Posterior cingulate gyrus (tissue), 11 donors: ENCODE measurements around the gene MFSD11.

Source experiments
- DNase-seq, 10 donors: peaks; one replicate each; pipeline versions ENCODE4 v3.0.0 to v3.0.0-alpha.2; 2020 to 2021; ENCODE audit warnings: mixed read lengths in 3 of 10
- intact Hi-C: fragments of 100-400 bp; cut with DNase I; formaldehyde crosslinking; loops from one replicate; pipeline ENCODE4 v1.15.1; 2023

MFSD11 gene

GRCh38 chr17:76824093-76824492 is 86.2 kb downstream of the MFSD11 start:
- intact Hi-C loops: no loop called here
- peak in 1 of 10 donors; percentile 15 for DNase-seq

- DNase-seq: no peak
- intact Hi-C loops: no loop called here
Measured at GRCh38 chr17:76826330-76827068, 88.6 kb downstream of the MFSD11 start.

GRCh38 chr17:76827736-76828135 is 89.8 kb downstream of the MFSD11 start:
- intact Hi-C loops: no loop called here

More at GRCh38 chr17:76827736-76828135, 89.8 kb downstream of the MFSD11 start:
- no peak for DNase-seq
